Caco-2 (cell line): ENCODE measurements around the gene PPP1R3G. TPM values are rescaled to one million over a fixed set of nuclear protein-coding genes. Genes with fewer than 3 reads are reported as not detected.

Experiments used
- BruUV-seq: library from RNA; stranded (reverse); fragments of 400-500 nt; replicated peaks from 2 replicates; lab custom pipeline; 2021; lab: Mats Ljungman, UMichigan
- CTCF ChIA-PET: fragments of 300-600 bp; sonication (Branson Sonifier 250); formaldehyde crosslinking; loops from one replicate; lab custom pipeline; 2022; ENCODE audit warnings: antibody characterized with exemption; lab: Charles Lee
- POLR2A ChIA-PET: fragments of 300-600 bp; sonication (Branson Sonifier 250); formaldehyde crosslinking; loops from one replicate; lab custom pipeline; 2022; ENCODE audit warnings: antibody characterized with exemption; lab: Charles Lee
- DNase-seq, 2 experiments: peaks; one replicate each; pipeline versions ENCODE4 v3.0.0 to v3.0.0-alpha.2; 2020 to 2022
- H3K27me3 ChIP-seq: replicated peaks from 2 replicates; pipeline ENCODE4 v1.6.0; 2011; ENCODE audit warnings: low read length; ENCODE audit not compliant: control insufficient read depth, insufficient read depth
- H3K36me3 ChIP-seq: 2 replicates; pipeline ENCODE4 v1.5.1; 2011; ENCODE audit warnings: low read length; ENCODE audit not compliant: control insufficient read depth, insufficient read depth
- H3K4me1 ChIP-seq: fragments of 250-450 bp; sonication (Bioruptor Pico); 2 replicates; pipeline ENCODE4 v1.5.1; 2020; ENCODE audit warnings: mild to moderate bottlenecking
- H3K4me3 ChIP-seq: 2 replicates; pipeline ENCODE4 v1.5.1; 2011; ENCODE audit warnings: low read depth, mild to moderate bottlenecking, control low read depth, low read length
- H3K9me3 ChIP-seq: fragments of 250-450 bp; sonication (Bioruptor Pico); 2 replicates; pipeline ENCODE4 v1.5.1; 2020; ENCODE audit warnings: mild to moderate bottlenecking, moderate library complexity
- H3K27ac Mint-ChIP-seq: one replicate; pipeline ENCODE4 v1.8.0; 2022; ENCODE audit warnings: mixed read lengths; ENCODE audit not compliant: unreplicated experiment
- H3K27me3 Mint-ChIP-seq: one replicate; pipeline ENCODE4 v1.8.0; 2022; ENCODE audit warnings: mixed read lengths; ENCODE audit not compliant: insufficient read depth, unreplicated experiment
- H3K36me3 Mint-ChIP-seq: one replicate; pipeline ENCODE4 v1.8.0; 2022; ENCODE audit warnings: mild to moderate bottlenecking, mixed read lengths; ENCODE audit not compliant: insufficient read depth, unreplicated experiment
- H3K4me1 Mint-ChIP-seq: one replicate; pipeline ENCODE4 v1.8.0; 2022; ENCODE audit warnings: low read depth, mixed read lengths; ENCODE audit not compliant: unreplicated experiment
- H3K4me3 Mint-ChIP-seq: one replicate; pipeline ENCODE4 v1.8.0; 2022; ENCODE audit warnings: mild to moderate bottlenecking, moderate library complexity, mixed read lengths; ENCODE audit not compliant: unreplicated experiment
- H3K9me3 Mint-ChIP-seq: one replicate; pipeline ENCODE4 v1.8.0; 2022; ENCODE audit warnings: mixed read lengths; ENCODE audit not compliant: unreplicated experiment
- CTCF ChIP-seq, 2 experiments: fragments of 200-600 bp in 1 of 2; IDR thresholded peaks; 1 replicate in 1 of 2; 2 replicates in 1 of 2; pipeline versions ENCODE4 v1.5.1 to v1.8.0; 2011 to 2022; ENCODE audit warnings: antibody characterized with exemption in 1 of 2, control low read depth in 1 of 2, inconsistent platforms in 1 of 2, low read depth in 1 of 2, low read length in 1 of 2, mild to moderate bottlenecking in 1 of 2, moderate library complexity in 1 of 2; ENCODE audit not compliant: insufficient read depth in 1 of 2, severe bottlenecking in 1 of 2, unreplicated experiment in 1 of 2
- intact Hi-C: fragments of 100-400 bp; cut with micrococcal nuclease; formaldehyde crosslinking; loops from one replicate; pipeline ENCODE4 v1.10.0; 2022; ENCODE audit not compliant: unreplicated experiment
- total RNA-seq: library from RNA; stranded (reverse); gene quantifications from 2 replicates; pipeline ENCODE4 v1.2.3, GENCODE V29; 2022

The PPP1R3G gene
- total RNA-seq, 1 experiment from 2014 or later = 0.18 TPM

DNA sequence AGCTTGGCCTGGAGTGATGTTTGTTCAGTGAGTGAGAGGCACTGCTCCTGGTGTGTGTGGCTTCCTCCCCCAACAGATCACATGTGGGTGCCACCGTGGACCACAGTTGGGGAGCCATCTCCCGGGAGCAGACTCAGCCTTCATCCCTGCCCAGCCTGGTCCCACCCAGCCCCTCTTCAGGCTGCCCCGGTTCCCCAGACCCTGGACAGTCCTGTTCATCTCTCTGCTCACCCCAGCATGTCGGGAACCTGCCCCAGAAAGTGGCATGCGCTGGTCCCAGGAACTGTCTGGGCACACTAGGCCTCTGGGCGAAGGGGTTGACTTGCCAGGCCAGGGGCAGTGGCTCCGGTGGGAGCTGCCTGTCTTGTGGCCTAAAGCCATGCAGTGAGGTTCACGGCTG is 21.5 kb upstream of the PPP1R3G start:
- POLR2A ChIA-PET = no interaction called here
- Mint-ChIP-seq H3K4me3 (no peak overlapping the region), H3K4me1 (peaks cover 7% of the 10 kb centered on the region), H3K27ac (no peak overlapping the region), H3K9me3 (no peaks in the 10 kb centered on the region), H3K27me3 (no peaks in the 10 kb centered on the region), H3K36me3 (no peaks in the 10 kb centered on the region)
- CTCF ChIA-PET = no interaction called here
- Histone ChIP-seq H3K9me3 (no peaks in the 10 kb centered on the region), H3K27me3 (no peaks in the 10 kb centered on the region), H3K4me3 (no peak overlapping the region), H3K36me3 (no peaks in the 10 kb centered on the region), H3K4me1 (peaks cover 4% of the 10 kb centered on the region; the same call in 1 of the 2 replicates)
- DNase-seq = no peak
- no peak for TF ChIP-seq CTCF (IDR thresholded peaks at IDR 0.05; ENCODE audit: insufficient read depth in 1 of 2, low read depth in 1 of 2, low read length in 1 of 2, severe bottlenecking in 1 of 2, unreplicated experiment in 1 of 2)
- intact Hi-C loops = no loop called here
- BruUV-seq = no TSS peak

- Histone ChIP-seq H3K4me1 (no peaks in the 10 kb centered on the region), H3K36me3 (no peaks in the 10 kb centered on the region), H3K27me3 (no peaks in the 10 kb centered on the region), H3K9me3 (no peaks in the 10 kb centered on the region), H3K4me3 (no peak overlapping the region)
- H3K4me3 Mint-ChIP-seq = no peak overlapping the region
- H3K27me3 Mint-ChIP-seq = no peaks in the 10 kb centered on the region
- H3K4me1 Mint-ChIP-seq = no peaks in the 10 kb centered on the region
- ChIA-PET POLR2A (no interaction called here), CTCF (no interaction called here)
- no peak for TF ChIP-seq CTCF (IDR thresholded peaks at IDR 0.05; ENCODE audit: insufficient read depth in 1 of 2, low read depth in 1 of 2, low read length in 1 of 2, severe bottlenecking in 1 of 2, unreplicated experiment in 1 of 2)
- no TSS peak for BruUV-seq
- H3K9me3 Mint-ChIP-seq = no peaks in the 10 kb centered on the region
- intact Hi-C loops = no loop called here
- H3K36me3 Mint-ChIP-seq = no peaks in the 10 kb centered on the region
- no peak overlapping the region for H3K27ac Mint-ChIP-seq
- no peak for DNase-seq
These were observed 18.6 kb upstream of the PPP1R3G start for GRCh38 chr6:5066456-5067093.

- Mint-ChIP-seq H3K36me3 (no peaks in the 10 kb centered on the region), H3K27me3 (no peaks in the 10 kb centered on the region), H3K4me1 (no peaks in the 10 kb centered on the region), H3K9me3 (no peaks in the 10 kb centered on the region), H3K27ac (no peak overlapping the region), H3K4me3 (no peak overlapping the region)
- ChIA-PET POLR2A (no interaction called here), CTCF (no interaction called here)
- no peaks in the 10 kb centered on the region for H3K9me3 ChIP-seq
- no peaks in the 10 kb centered on the region for H3K27me3 ChIP-seq
- DNase-seq = no peak
- no TSS peak for BruUV-seq
- H3K36me3 ChIP-seq = no peaks in the 10 kb centered on the region
- intact Hi-C loops = no loop called here
- H3K4me1 ChIP-seq = no peaks in the 10 kb centered on the region
- no peak overlapping the region for H3K4me3 ChIP-seq
- TF ChIP-seq CTCF (IDR thresholded peaks at IDR 0.05; ENCODE audit: insufficient read depth in 1 of 2, low read depth in 1 of 2, low read length in 1 of 2, severe bottlenecking in 1 of 2, unreplicated experiment in 1 of 2) = no peak
These were observed 17.8 kb upstream of the PPP1R3G start for GRCh38 chr6:5067305-5067704.
